Sigmoid colon (tissue), 7 donors: ENCODE measurements around the gene ARHGEF7. TPM values are rescaled to one million over a fixed set of nuclear protein-coding genes. Genes with fewer than 3 reads are reported as not detected.
A peak's percentile ranks its signal among the peaks of the same experiment; 100 is the strongest.

Experiments used
- DNase-seq: peaks from one replicate; pipeline ENCODE4 v3.0.0-alpha.2; 2019
- H3K27ac ChIP-seq, 4 donors: fragments of 200-600 bp; sonication (generic); one replicate each; pipeline ENCODE4 v1.5.1; 2016 to 2019; ENCODE audit warnings: mild to moderate bottlenecking in 1 of 4
- H3K27me3 ChIP-seq, 3 donors: fragments of 200-600 bp; sonication (generic); one replicate each; pipeline ENCODE4 v1.5.1; 2019; ENCODE audit warnings: mild to moderate bottlenecking in 1 of 3
- H3K36me3 ChIP-seq, 4 donors: fragments of 200-600 bp; sonication (generic); one replicate each; pipeline ENCODE4 v1.5.1; 2016 to 2019
- H3K4me1 ChIP-seq, 4 donors: fragments of 200-600 bp; sonication (generic); one replicate each; pipeline ENCODE4 v1.5.1; 2017 to 2019
- H3K4me3 ChIP-seq, 4 donors: fragments of 200-600 bp; sonication (generic); one replicate each; pipeline ENCODE4 v1.5.1; 2017 to 2019; ENCODE audit warnings: mild to moderate bottlenecking in 2 of 4, moderate library complexity in 1 of 4
- H3K9me3 ChIP-seq, 4 donors: fragments of 200-600 bp in 3 of 4; sonication (generic) in 3 of 4; one replicate each; pipeline versions ENCODE4 v1.5.1 to v1.6.1; 2013 to 2019
- CTCF ChIP-seq, 4 experiments: fragments of 450-650 bp in 3 of 4; fragments of 200-600 bp in 1 of 4; IDR thresholded peaks; one replicate each; pipeline ENCODE4 v1.5.1; 2016 to 2019; ENCODE audit warnings: antibody characterized with exemption in 4 of 4, mild to moderate bottlenecking in 3 of 4, moderate library complexity in 2 of 4
- EP300 ChIP-seq, 4 donors: sonication (generic); formaldehyde crosslinking; IDR thresholded peaks; one replicate each; pipeline ENCODE4 v1.6.1; 2017; ENCODE audit warnings: antibody characterized with exemption in 4 of 4
- POLR2A ChIP-seq, 2 donors: fragments of 450-650 bp; IDR thresholded peaks; one replicate each; pipeline ENCODE4 v1.6.1; 2016; ENCODE audit warnings: antibody characterized with exemption in 2 of 2, mild to moderate bottlenecking in 2 of 2, moderate library complexity in 2 of 2
- POLR2AphosphoS5 ChIP-seq, 4 donors: sonication (generic); formaldehyde crosslinking; IDR thresholded peaks; one replicate each; pipeline ENCODE4 v1.6.1; 2017; ENCODE audit warnings: antibody characterized with exemption in 4 of 4
- WGBS, 2 donors: extraction: QIAGEN DNeasy Blood & Tissue Kit; methylation state at CpG; one replicate each; pipeline ENCODE4 v1.1.7; 2013; 5-methylcytosine and 5-hydroxymethylcytosine counted together
- intact Hi-C: fragments of 100-400 bp; cut with DNase I; formaldehyde crosslinking; loops from one replicate; pipeline ENCODE4 v1.15.1; 2023
- polyA plus RNA-seq, 3 donors: library from polyadenylated mRNA; stranded (reverse); fragments of 200-250 nt; gene quantifications; one replicate each; pipeline ENCODE4 v1.2.3, GENCODE V29; 2013
- total RNA-seq, 4 donors: library from RNA; depleted of rRNA; stranded (reverse); fragments of >200 nt; gene quantifications; one replicate each; pipeline ENCODE4 v1.1.0, GENCODE V29; 2016
- donor health status: healthy with polysubstance abuse.
- donor health status: Bipolar disorder and iron deficiency.
- donor health status: healthy.

The ARHGEF7 gene
- total and polyA plus RNA-seq, 7 donors, result 8.4 to 79.8 (median 41.0) TPM

GRCh38 chr13:111153977-111154332, 38.8 kb downstream of the ARHGEF7 start:
- Histone ChIP-seq H3K4me3 (peak overlapping the region; percentile 76 to 93 (median 87)), H3K27ac (peak overlapping the region; percentile 95 to 98 (median 98)), H3K4me1 (peaks cover 0 to 45% (median 33%) of the 10 kb centered on the region in 4 donors), H3K9me3 (no peaks in the 10 kb centered on the region), H3K36me3 (no peaks in the 10 kb centered on the region), H3K27me3 (no peaks in the 10 kb centered on the region)
- peak in 1 of 4 donors; percentile 4 for TF ChIP-seq POLR2AphosphoS5 (IDR thresholded peaks at IDR 0.05)
- no peak for TF ChIP-seq EP300 (IDR thresholded peaks at IDR 0.05)
- peak in 3 of 4 experiments; percentile 11 to 20 (median 15) for TF ChIP-seq CTCF (IDR thresholded peaks at IDR 0.05)
- WGBS, 2 donors, result 0% methylated on average over 31 of the region's 31 CpGs
- intact Hi-C loops, result loop anchor here (1.0 to 10.0 kb wide), 3 partner anchors 69 to 439 kb away; partner anchors contain the start of genes ANKRD10 and ING1
- peak; percentile 75 for DNase-seq

GRCh38 chr13:111156421-111156820, 41.3 kb downstream of the ARHGEF7 start:
- Histone ChIP-seq H3K4me3 (no peak overlapping the region), H3K27ac (peak overlapping the region in 2 of 4 donors; percentile 21 to 97), H3K4me1 (peaks cover 0 to 50% (median 33%) of the 10 kb centered on the region in 4 donors), H3K9me3 (no peaks in the 10 kb centered on the region), H3K27me3 (no peaks in the 10 kb centered on the region), H3K36me3 (no peaks in the 10 kb centered on the region)
- TF ChIP-seq POLR2AphosphoS5 (IDR thresholded peaks at IDR 0.05), result no peak
- no peak for TF ChIP-seq POLR2A (IDR thresholded peaks at IDR 0.05)
- no peak for TF ChIP-seq CTCF (IDR thresholded peaks at IDR 0.05)
- TF ChIP-seq EP300 (IDR thresholded peaks at IDR 0.05), result no peak
- WGBS, 2 donors, result 95 to 99% methylated on average over 1 of the region's 1 CpG
- intact Hi-C loops, result loop anchor here (10.0 kb wide), 1 partner anchor 442 kb away; the partner anchor contains the start of gene ING1
- DNase-seq, result no peak

- Histone ChIP-seq H3K4me3 (no peak overlapping the region), H3K9me3 (no peaks in the 10 kb centered on the region), H3K27ac (no peak overlapping the region), H3K27me3 (no peaks in the 10 kb centered on the region), H3K4me1 (peaks cover 0 to 42% (median 24%) of the 10 kb centered on the region in 4 donors), H3K36me3 (no peaks in the 10 kb centered on the region)
- intact Hi-C loops, result loop anchor here (10.0 kb wide), 1 partner anchor 443 kb away; the partner anchor contains the start of gene ING1
- DNase-seq, result no peak
- TF ChIP-seq CTCF (IDR thresholded peaks at IDR 0.05) (no peak), POLR2A (IDR thresholded peaks at IDR 0.05) (no peak), EP300 (IDR thresholded peaks at IDR 0.05) (no peak), POLR2AphosphoS5 (IDR thresholded peaks at IDR 0.05) (no peak)
These were observed 43.2 kb downstream of the ARHGEF7 start for GRCh38 chr13:111158136-111158805.

GRCh38 chr13:111159362-111160320, 44.5 kb downstream of the ARHGEF7 start:
- peaks cover 0 to 37% (median 19%) of the 10 kb centered on the region in 4 donors for H3K4me1 ChIP-seq
- DNase-seq, result no peak
- no peaks in the 10 kb centered on the region for H3K9me3 ChIP-seq
- no peak overlapping the region for H3K27ac ChIP-seq
- no peaks in the 10 kb centered on the region for H3K36me3 ChIP-seq
- intact Hi-C loops, result loop anchor here (10.0 kb wide), 1 partner anchor 445 kb away; the partner anchor contains the start of gene ING1
- 96 to 97% methylated on average over 3 of the region's 3 CpGs for WGBS, 2 donors
- no peaks in the 10 kb centered on the region for H3K27me3 ChIP-seq
- TF ChIP-seq POLR2AphosphoS5 (IDR thresholded peaks at IDR 0.05) (no peak), POLR2A (IDR thresholded peaks at IDR 0.05) (no peak), EP300 (IDR thresholded peaks at IDR 0.05) (no peak), CTCF (IDR thresholded peaks at IDR 0.05) (no peak)
- H3K4me3 ChIP-seq, result no peak overlapping the region
